Aorta (tissue), 5 donors: ENCODE results near the gene NFATC3. TPM values are rescaled to one million over a fixed set of nuclear protein-coding genes. Genes with fewer than 3 reads are reported as not detected.

ENCODE experiments used
- ATAC-seq: fragments of 200-7000 bp; cut with Tn5 transposase; one replicate; pipeline ENCODE4 v1.9.1; 2022; ENCODE audit warnings: moderate library complexity; ENCODE audit not compliant: low FRiP score
- DNase-seq, 2 donors: peaks; one replicate each; pipeline ENCODE4 v3.0.0-alpha.2; 2020
- H3K27ac ChIP-seq, 2 donors: one replicate each; pipeline ENCODE4 v1.5.1; 2013; ENCODE audit warnings: low read length in 2 of 2, mild to moderate bottlenecking in 2 of 2, moderate library complexity in 2 of 2, control low read depth in 1 of 2, inconsistent platforms in 1 of 2, low read depth in 1 of 2
- H3K27me3 ChIP-seq, 2 donors: one replicate each; pipeline ENCODE4 v1.6.1; 2013; ENCODE audit warnings: control low read depth in 1 of 2, low read length in 1 of 2, mild to moderate bottlenecking in 1 of 2, moderate library complexity in 1 of 2; ENCODE audit not compliant: insufficient read depth in 2 of 2, control insufficient read depth in 1 of 2
- H3K36me3 ChIP-seq, 2 donors: one replicate each; pipeline ENCODE4 v1.6.1; 2013; ENCODE audit warnings: control low read depth in 1 of 2, low read length in 1 of 2, mild to moderate bottlenecking in 1 of 2; ENCODE audit not compliant: insufficient read depth in 2 of 2, control insufficient read depth in 1 of 2
- H3K4me1 ChIP-seq, 2 donors: one replicate each; pipeline ENCODE4 v1.6.1; 2013; ENCODE audit warnings: low read length in 2 of 2, control low read depth in 1 of 2, mild to moderate bottlenecking in 1 of 2, moderate library complexity in 1 of 2; ENCODE audit not compliant: insufficient read depth in 2 of 2, control insufficient read depth in 1 of 2
- H3K4me3 ChIP-seq, 2 donors: one replicate each; pipeline ENCODE4 v1.5.1; 2013; ENCODE audit warnings: low read length in 2 of 2, control low read depth in 1 of 2, mild to moderate bottlenecking in 1 of 2
- H3K9me3 ChIP-seq: one replicate; pipeline ENCODE4 v1.6.1; 2013; ENCODE audit warnings: mild to moderate bottlenecking, low read length; ENCODE audit not compliant: control insufficient read depth
- WGBS, 2 donors: extraction: QIAGEN DNeasy Blood & Tissue Kit; methylation state at CpG; one replicate each; pipeline ENCODE4 v1.1.7; 2013; 5-methylcytosine and 5-hydroxymethylcytosine counted together
- intact Hi-C, 2 donors: fragments of 100-400 bp; cut with DNase I; formaldehyde crosslinking; loops; one replicate each; pipeline versions ENCODE4 v1.14.2 to v1.15.0; 2022
- polyA plus RNA-seq, 2 donors: library from polyadenylated mRNA; stranded (reverse); fragments of 200-250 nt; gene quantifications; one replicate each; pipeline ENCODE4 v1.2.3, GENCODE V29; 2013
- total RNA-seq, 2 donors: library from RNA; stranded (reverse); fragmentation: NEBNext Ultra II Directional; extraction: Animal tissue kit (Norgen Biotek cat#: 25700); gene quantifications; one replicate each; pipeline ENCODE4 v1.2.1, GENCODE V29; 2021
- donor health status: healthy with polysubstance abuse.
- donor health status: Bipolar disorder and iron deficiency.
- donor health status: DM: no; HTN: no; CAD: no.
- donor health status: DM: no; HTN: no; CAD: no.
- donor health status: DM: yes; HTN: yes; CAD: no.

Gene NFATC3
- total and polyA plus RNA-seq, 4 donors = 10.3 to 48.4 (median 24.2) TPM

GRCh38 chr16:68077866-68078700 is 7.1 kb upstream of the NFATC3 start:
- Histone ChIP-seq H3K4me3 (no peak overlapping the region), H3K27me3 (no peaks in the 10 kb centered on the region), H3K9me3 (no peaks in the 10 kb centered on the region), H3K36me3 (no peaks in the 10 kb centered on the region), H3K4me1 (no peaks in the 10 kb centered on the region), H3K27ac (no peak overlapping the region)
- ATAC-seq = no peak
- intact Hi-C loops = no loop called here
- no peak for DNase-seq
- WGBS, 2 donors = 92 to 93% methylated on average over 7 of the region's 7 CpGs

DNA sequence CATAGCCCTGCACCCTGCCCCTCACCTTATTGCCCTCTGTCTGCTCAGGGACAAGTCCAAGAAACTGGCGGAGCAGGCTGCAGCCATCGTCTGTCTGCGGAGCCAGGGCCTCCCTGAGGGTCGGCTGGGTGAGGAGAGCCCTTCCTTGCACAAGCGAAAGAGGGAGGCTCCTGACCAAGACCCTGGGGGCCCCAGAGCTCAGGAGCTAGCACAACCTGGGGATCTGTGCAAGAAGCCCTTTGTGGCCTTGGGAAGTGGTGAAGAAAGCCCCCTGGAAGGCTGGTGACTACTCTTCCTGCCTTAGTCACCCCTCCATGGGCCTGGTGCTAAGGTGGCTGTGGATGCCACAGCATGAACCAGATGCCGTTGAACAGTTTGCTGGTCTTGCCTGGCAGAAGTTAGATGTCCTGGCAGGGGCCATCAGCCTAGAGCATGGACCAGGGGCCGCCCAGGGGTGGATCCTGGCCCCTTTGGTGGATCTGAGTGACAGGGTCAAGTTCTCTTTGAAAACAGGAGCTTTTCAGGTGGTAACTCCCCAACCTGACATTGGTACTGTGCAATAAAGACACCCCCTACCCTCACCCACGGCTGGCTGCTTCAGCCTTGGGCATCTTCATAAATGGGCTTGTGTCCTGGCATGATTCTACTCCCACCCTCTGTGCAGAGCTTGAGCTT is 6.3 kb upstream of the NFATC3 start:
- H3K27me3 ChIP-seq = no peaks in the 10 kb centered on the region
- intact Hi-C loops = no loop called here
- no peaks in the 10 kb centered on the region for H3K4me1 ChIP-seq
- no peak for ATAC-seq
- H3K27ac ChIP-seq = no peak overlapping the region
- no peak for DNase-seq
- H3K9me3 ChIP-seq = no peaks in the 10 kb centered on the region
- no peaks in the 10 kb centered on the region for H3K36me3 ChIP-seq
- WGBS, 2 donors = 91 to 92% methylated on average over 8 of the region's 8 CpGs
- no peak overlapping the region for H3K4me3 ChIP-seq

- H3K27me3 ChIP-seq = no peaks in the 10 kb centered on the region
- no peaks in the 10 kb centered on the region for H3K36me3 ChIP-seq
- intact Hi-C loops = no loop called here
- H3K27ac ChIP-seq = no peak overlapping the region
- no peak overlapping the region for H3K4me3 ChIP-seq
- DNase-seq (no peak), ATAC-seq (no peak)
- H3K9me3 ChIP-seq = no peaks in the 10 kb centered on the region
- H3K4me1 ChIP-seq = no peaks in the 10 kb centered on the region
These were observed 5.9 kb upstream of the NFATC3 start for GRCh38 chr16:68079376-68079625.

DNA sequence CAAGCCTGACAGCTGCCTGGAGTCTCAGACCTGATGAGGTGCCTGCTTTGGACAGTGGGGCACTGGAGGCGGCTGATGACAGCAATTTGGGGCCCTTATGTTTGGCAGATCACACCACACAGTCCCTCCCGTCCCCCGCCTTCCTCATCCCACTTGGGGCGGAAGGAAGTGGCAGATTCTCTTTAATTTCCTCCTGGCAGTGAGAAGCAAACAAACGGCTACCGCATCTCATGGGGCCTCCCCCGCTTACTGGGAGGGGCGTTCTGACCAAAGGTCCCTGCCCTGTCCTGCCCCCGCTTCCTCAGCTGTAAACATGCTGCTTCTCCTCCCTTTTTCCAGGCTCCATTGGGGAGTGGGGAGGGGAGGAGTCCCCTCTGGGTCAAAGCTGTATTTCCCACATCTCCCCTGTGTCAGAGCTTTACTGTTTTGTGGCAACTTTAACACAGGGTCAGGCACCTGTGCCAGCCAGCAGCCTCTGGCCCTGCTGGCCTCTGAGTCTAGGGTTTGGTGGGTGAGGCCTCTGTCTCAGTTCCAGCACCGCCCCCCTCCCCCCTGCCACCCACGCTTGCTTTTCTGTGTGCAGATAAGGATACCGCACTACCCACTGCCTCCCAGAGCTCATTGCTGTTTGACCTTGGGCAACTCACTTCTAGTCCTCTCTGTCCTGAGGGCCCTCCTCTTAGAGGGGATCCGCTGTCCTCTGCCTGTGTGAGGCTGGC is 5.4 kb upstream of the NFATC3 start:
- no peaks in the 10 kb centered on the region for H3K27me3 ChIP-seq
- H3K36me3 ChIP-seq = no peaks in the 10 kb centered on the region
- WGBS, 2 donors = 76 to 78% methylated on average over 13 of the region's 13 CpGs
- H3K27ac ChIP-seq = no peak overlapping the region
- intact Hi-C loops = loop anchor here (5.0 to 10.0 kb wide), 2 partner anchors 153 to 155 kb away; partner anchors contain the start of gene ESRP2 (in 1 of the 2)
- H3K4me1 ChIP-seq = no peaks in the 10 kb centered on the region
- no peaks in the 10 kb centered on the region for H3K9me3 ChIP-seq
- H3K4me3 ChIP-seq = no peak overlapping the region
- ATAC-seq = peak; percentile 12
- peak; percentile 81 to 87 for DNase-seq

DNA sequence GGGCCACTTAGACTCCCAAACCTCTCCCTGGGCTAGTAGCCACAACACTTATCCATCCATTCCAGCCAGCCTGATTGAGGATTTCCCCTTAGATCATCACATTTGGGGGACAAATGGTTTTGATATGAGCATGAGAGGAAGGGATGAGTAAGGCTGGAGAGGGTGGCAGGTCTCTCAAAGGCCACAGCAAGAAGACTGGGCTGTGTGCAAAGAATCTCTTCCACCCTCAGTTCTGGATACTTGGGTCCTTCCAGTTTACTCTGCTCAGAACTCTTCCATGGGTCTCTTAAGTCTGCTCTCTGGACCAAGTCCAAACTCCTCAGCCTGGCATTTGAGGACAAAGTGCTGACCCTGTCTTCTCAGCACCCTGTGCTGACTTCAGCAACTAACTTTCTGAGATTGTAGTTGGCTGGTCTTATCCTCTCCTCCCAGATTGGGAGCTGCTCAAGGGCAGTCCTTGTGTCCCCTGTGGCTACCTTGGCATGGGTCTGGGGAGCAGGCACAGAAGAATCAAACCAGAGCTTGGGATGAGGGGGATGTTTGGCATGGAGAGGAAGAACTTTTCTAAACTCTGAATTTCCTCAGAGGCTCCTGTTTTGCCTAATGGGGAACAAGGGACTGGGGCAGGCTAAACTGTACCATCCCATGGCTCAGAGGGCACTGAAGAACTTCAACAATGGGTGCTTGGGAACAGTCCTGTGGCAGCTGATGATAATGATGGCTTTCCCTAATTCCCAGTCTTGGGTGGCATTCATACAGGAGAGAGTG is 3.1 kb upstream of the NFATC3 start:
- H3K27ac ChIP-seq = no peak overlapping the region
- no peaks in the 10 kb centered on the region for H3K9me3 ChIP-seq
- intact Hi-C loops = loop anchor here (5.0 to 10.0 kb wide), 2 partner anchors 150 to 153 kb away; partner anchors contain the start of gene ESRP2 (in 1 of the 2)
- H3K27me3 ChIP-seq = no peaks in the 10 kb centered on the region
- no peaks in the 10 kb centered on the region for H3K4me1 ChIP-seq
- no peaks in the 10 kb centered on the region for H3K36me3 ChIP-seq
- DNase-seq (no peak), ATAC-seq (no peak)
- no peak overlapping the region for H3K4me3 ChIP-seq

DNA sequence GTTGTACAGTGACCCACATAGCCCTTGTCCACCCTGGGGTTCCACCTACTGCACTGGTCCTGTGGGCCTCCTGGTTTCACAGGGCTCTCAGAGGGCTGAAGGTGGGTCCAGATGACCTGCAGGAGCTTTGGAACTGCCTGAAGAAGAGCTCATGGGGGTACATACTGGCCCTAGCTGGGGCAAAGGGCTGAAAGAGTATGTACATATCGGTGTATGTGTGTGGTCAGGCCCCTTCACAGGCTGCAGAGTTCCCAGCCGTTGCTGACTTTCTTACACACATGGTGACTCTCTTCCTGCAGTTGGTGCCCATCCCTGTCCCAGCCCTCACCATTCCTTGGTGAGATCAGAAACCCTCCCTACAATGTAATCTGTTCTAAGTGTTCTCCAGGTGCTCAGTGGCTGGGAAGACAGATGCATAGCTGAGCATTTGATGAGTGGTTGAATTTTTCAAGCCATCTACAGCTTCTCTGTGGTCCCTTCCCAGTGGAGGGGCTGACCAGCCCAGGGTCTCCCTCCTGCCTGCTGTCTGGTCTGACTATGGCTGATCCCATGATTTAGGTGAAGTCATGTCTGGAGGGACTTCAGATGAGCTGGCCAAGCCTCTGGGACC is 2.4 kb upstream of the NFATC3 start:
- Histone ChIP-seq H3K27me3 (no peaks in the 10 kb centered on the region), H3K9me3 (no peaks in the 10 kb centered on the region), H3K27ac (peak overlapping the region in 1 of 2 donors; percentile 93), H3K36me3 (no peaks in the 10 kb centered on the region), H3K4me3 (no peak overlapping the region), H3K4me1 (no peaks in the 10 kb centered on the region)
- intact Hi-C loops = loop anchor here (5.0 to 10.0 kb wide), 2 partner anchors 150 to 152 kb away; partner anchors contain the start of gene ESRP2 (in 1 of the 2)
- ATAC-seq = no peak
- DNase-seq = no peak
- 84 to 88% methylated on average over 2 of the region's 2 CpGs for WGBS, 2 donors

- Histone ChIP-seq H3K4me1 (no peaks in the 10 kb centered on the region), H3K9me3 (no peaks in the 10 kb centered on the region), H3K4me3 (no peak overlapping the region), H3K27me3 (no peaks in the 10 kb centered on the region), H3K27ac (peak overlapping the region; percentile 62 to 93), H3K36me3 (no peaks in the 10 kb centered on the region)
- intact Hi-C loops = loop anchor here (5.0 to 10.0 kb wide), 2 partner anchors 149 to 151 kb away; partner anchors contain the start of gene ESRP2 (in 1 of the 2)
- no peak for ATAC-seq
- no peak for DNase-seq
- WGBS, 2 donors = 91 to 93% methylated on average over 4 of the region's 4 CpGs
These were observed 1.9 kb upstream of the NFATC3 start for GRCh38 chr16:68083239-68083781.
